GM23248 (cell line): ENCODE measurements around the gene MAFF. TPM values are rescaled to one million over a fixed set of nuclear protein-coding genes. Genes with fewer than 3 reads are reported as not detected.

ENCODE experiments used
- DNase-seq: peaks from one replicate; pipeline ENCODE4 v3.0.0-alpha.2; 2015
- H2AFZ ChIP-seq: fragments of 200-600 bp; sonication (generic); 2 replicates; pipeline ENCODE4 v1.6.1; 2016; ENCODE audit warnings: antibody characterized with exemption
- H3F3A ChIP-seq: fragments of 200-600 bp; sonication (generic); 2 replicates; pipeline ENCODE4 v1.6.1; 2016; ENCODE audit warnings: mild to moderate bottlenecking, antibody characterized with exemption, mixed run types; ENCODE audit not compliant: insufficient read depth
- H3K27ac ChIP-seq: fragments of 200-600 bp; sonication (generic); 2 replicates; pipeline ENCODE4 v1.5.1; 2016; ENCODE audit warnings: mild to moderate bottlenecking
- H3K27me3 ChIP-seq: fragments of 200-600 bp; sonication (generic); replicated peaks from 2 replicates; pipeline ENCODE4 v1.6.1; 2016; ENCODE audit warnings: mild to moderate bottlenecking; ENCODE audit not compliant: insufficient read depth
- H3K36me3 ChIP-seq: fragments of 200-600 bp; sonication (generic); 2 replicates; pipeline ENCODE4 v1.6.1; 2016; ENCODE audit warnings: low read depth, mild to moderate bottlenecking
- H3K4me1 ChIP-seq: fragments of 200-600 bp; sonication (generic); 2 replicates; pipeline ENCODE4 v1.6.1; 2016; ENCODE audit warnings: mild to moderate bottlenecking; ENCODE audit not compliant: insufficient read depth
- H3K4me2 ChIP-seq: fragments of 200-600 bp; sonication (generic); one replicate; pipeline ENCODE4 v1.6.1; 2016; ENCODE audit warnings: mild to moderate bottlenecking; ENCODE audit not compliant: unreplicated experiment
- H3K4me3 ChIP-seq: fragments of 200-600 bp; sonication (generic); 2 replicates; pipeline ENCODE4 v1.5.1; 2016; ENCODE audit warnings: mild to moderate bottlenecking
- H3K79me2 ChIP-seq: fragments of 200-600 bp; sonication (generic); 2 replicates; pipeline ENCODE4 v1.6.1; 2016; ENCODE audit warnings: mild to moderate bottlenecking; ENCODE audit not compliant: insufficient read depth
- H3K9ac ChIP-seq: fragments of 200-600 bp; sonication (generic); 2 replicates; pipeline ENCODE4 v1.6.1; 2016; ENCODE audit warnings: mild to moderate bottlenecking
- H3K9me2 ChIP-seq: fragments of 200-600 bp; sonication (generic); 2 replicates; pipeline ENCODE4 v1.6.1; 2016; ENCODE audit warnings: mixed run types, mild to moderate bottlenecking, moderate library complexity; ENCODE audit not compliant: insufficient read depth
- H3K9me3 ChIP-seq: fragments of 200-600 bp; sonication (generic); one replicate; pipeline ENCODE4 v1.6.1; 2017; ENCODE audit warnings: low read depth
- H4K20me1 ChIP-seq: fragments of 200-600 bp; sonication (generic); 2 replicates; pipeline ENCODE4 v1.6.0; 2016; ENCODE audit not compliant: insufficient read depth
- EZH2 ChIP-seq: fragments of 200-600 bp; sonication (generic); IDR thresholded peaks from 2 replicates; pipeline ENCODE4 v1.6.1; 2018; ENCODE audit warnings: antibody characterized with exemption, mild to moderate bottlenecking; ENCODE audit not compliant: insufficient read depth, poor library complexity, severe bottlenecking
- EZH2phosphoT487 ChIP-seq: fragments of 200-600 bp; sonication (generic); IDR thresholded peaks from 2 replicates; pipeline ENCODE4 v1.6.1; 2018; ENCODE audit warnings: antibody characterized with exemption, moderate library complexity, mild to moderate bottlenecking, low read depth; ENCODE audit not compliant: insufficient read depth
- WGBS, 2 experiments: methylation state at CpG; one replicate each; pipeline ENCODE4 v1.1.6; 2015 to 2017; ENCODE audit warnings: low lambda C conversion rate in 2 of 2, low coverage in 1 of 2; ENCODE audit errors: missing lambda C conversion rate in 2 of 2; 5-methylcytosine and 5-hydroxymethylcytosine counted together
- in situ Hi-C: fragments of 300-500 bp; cut with MboI; formaldehyde crosslinking; loops from 2 replicates; pipeline ENCODE4 v1.15.0; 2020
- polyA plus RNA-seq: library from polyadenylated mRNA; unstranded; fragments of >200 nt; fragmentation: Nextera tagmentation; extraction: Ambion mirVana; gene quantifications from 2 replicates; pipeline ENCODE4 v1.2.1, GENCODE V29; 2016
- total RNA-seq: library from RNA; depleted of rRNA; stranded (reverse); fragments of >200 nt; shearing (Covaris generic); gene quantifications from 2 replicates; pipeline ENCODE4 v1.2.3, GENCODE V29; 2014

Gene MAFF
- total and polyA plus RNA-seq, 2 experiments from 2014 or later: 34.6 to 68.1 TPM

DNA sequence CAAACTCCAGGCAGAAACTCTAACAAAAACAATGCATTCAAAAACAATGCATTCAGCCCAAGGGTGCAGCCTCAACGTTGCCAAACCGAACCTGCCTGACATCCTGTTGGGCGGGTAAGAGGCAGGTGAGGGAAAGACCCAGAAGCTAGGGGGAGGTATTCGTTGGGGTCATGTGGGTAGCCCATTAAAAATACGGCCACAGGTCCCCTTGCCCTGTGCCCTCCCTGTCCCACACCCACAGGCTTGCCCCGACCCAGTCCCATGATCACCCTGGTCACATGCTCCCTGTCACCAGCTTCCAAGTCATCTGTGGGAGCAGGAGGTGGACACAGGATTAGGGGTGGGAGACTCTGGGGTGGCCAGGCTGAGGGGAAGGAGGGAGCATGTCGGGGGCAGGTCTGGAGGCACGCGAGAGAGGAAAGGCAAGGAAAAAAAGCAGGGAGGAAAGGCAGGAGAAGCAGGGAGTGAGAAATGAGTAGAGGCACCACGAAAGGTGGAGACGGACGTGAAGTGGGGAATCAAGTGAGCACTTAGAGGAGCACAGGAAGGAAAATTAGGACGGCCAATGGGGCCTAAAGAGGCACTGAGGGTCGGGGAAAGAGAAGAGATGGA lies 20.8 kb upstream of the MAFF start:
- H3K4me3 ChIP-seq: peak overlapping the region; percentile 76
- peak overlapping the region; percentile 90 for H3K9ac ChIP-seq
- H3K36me3 ChIP-seq: no peaks in the 10 kb centered on the region
- H2AFZ ChIP-seq: peak overlapping the region; percentile 73
- no peaks in the 10 kb centered on the region for H3K9me2 ChIP-seq
- peaks cover 35% of the 10 kb centered on the region for H3F3A ChIP-seq
- 13% methylated on average over 14 of the region's 14 CpGs for WGBS, 2 experiments
- no peaks in the 10 kb centered on the region for H3K27me3 ChIP-seq
- H3K27ac ChIP-seq: peak overlapping the region; percentile 88
- H3K79me2 ChIP-seq: no peaks in the 10 kb centered on the region
- H3K4me2 ChIP-seq: peak overlapping the region; percentile 74
- DNase-seq: peak; percentile 33
- in situ Hi-C loops: no loop called here
- no peaks in the 10 kb centered on the region for H4K20me1 ChIP-seq
- H3K9me3 ChIP-seq: no peaks in the 10 kb centered on the region
- TF ChIP-seq EZH2 (no peak), EZH2phosphoT487 (no peak)
- peaks cover 36% of the 10 kb centered on the region for H3K4me1 ChIP-seq

DNA sequence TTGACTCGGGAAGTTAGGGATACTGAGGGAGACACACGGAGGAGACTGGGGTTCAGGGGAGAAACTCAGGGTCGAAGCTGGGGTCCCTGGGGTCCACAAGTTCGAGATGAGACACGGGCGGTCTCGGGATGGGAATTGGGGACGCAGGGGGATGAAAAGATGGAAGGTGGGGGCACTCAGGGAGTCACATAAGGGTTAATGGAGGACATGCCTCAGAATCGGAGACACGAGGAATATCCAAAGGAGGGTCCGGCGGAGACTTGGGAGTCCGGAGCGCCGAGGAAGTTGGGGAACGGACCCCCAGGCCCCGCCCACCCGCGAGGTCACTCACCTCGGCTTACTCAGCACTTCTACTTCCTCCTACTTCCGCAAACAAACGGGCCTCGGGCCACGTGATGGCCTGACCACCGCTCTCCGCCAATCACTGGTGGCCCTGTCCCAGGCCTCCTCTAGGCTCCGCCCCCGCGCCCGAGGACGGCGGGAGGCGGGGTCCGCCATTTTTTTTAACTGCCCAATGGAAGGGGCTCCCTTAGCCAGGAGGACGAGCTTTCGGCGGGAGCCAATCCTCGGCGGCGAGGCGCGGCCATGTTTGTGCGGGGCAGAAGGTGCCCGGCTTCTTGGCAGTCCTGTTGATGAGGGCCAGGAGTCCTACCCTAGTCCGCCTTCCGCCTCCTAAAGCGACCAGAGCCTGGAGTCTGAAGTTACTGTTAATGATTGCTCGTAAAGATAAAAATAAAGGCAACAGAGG lies 20.2 kb upstream of the MAFF start, which contains the start of gene PLA2G6:
Gene PLA2G6 (minus strand): TSS at position 378 of the 748 bp plus-strand sequence. CDS start 12,404 bp downstream, outside the sequence.
- Histone ChIP-seq H3F3A (peaks cover 35% of the 10 kb centered on the region), H3K36me3 (no peaks in the 10 kb centered on the region), H3K4me2 (peak within 1 kb of the TSS; percentile 74), H3K4me3 (peak within 1 kb of the TSS; percentile 76), H2AFZ (peak within 1 kb of the TSS; percentile 90), H3K27ac (peak within 1 kb of the TSS; percentile 88), H3K9me2 (no peaks in the 10 kb centered on the region), H4K20me1 (no peaks in the 10 kb centered on the region), H3K27me3 (no peaks in the 10 kb centered on the region), H3K4me1 (peaks cover 36% of the 10 kb centered on the region), H3K79me2 (no peaks in the 10 kb centered on the region), H3K9ac (peak within 1 kb of the TSS; percentile 90), H3K9me3 (no peaks in the 10 kb centered on the region)
- in situ Hi-C loops: no loop called here
- TF ChIP-seq EZH2: no peak
- TF ChIP-seq EZH2phosphoT487: no peak
- 3 to 5% methylated on average over 37 to 47 of the region's 48 CpGs for WGBS, 2 experiments
- DNase-seq: peak; percentile 100

DNA sequence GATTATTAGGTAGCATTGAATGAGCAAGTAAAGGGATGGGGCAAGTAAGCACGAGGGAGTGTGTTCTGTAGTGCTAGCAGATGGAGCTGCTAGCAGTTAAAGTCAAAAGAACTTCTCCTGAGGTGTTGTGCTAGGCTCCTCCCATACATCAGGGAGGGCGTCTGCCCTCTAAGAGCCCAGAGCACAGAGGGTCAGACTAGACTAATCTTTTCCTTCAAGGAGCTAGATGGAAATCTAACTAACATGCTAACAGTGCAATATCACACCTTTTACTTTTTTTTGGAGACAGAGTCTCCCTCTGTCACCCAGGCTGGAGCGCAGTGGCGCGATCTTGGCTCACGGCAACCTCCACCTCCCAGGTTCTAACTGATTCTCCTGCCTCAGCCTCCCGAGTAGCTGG lies 17.0 kb upstream of the MAFF start:
- TF ChIP-seq EZH2phosphoT487: no peak
- no peak for TF ChIP-seq EZH2
- Histone ChIP-seq H3K79me2 (no peaks in the 10 kb centered on the region), H3K4me2 (no peak overlapping the region), H4K20me1 (no peaks in the 10 kb centered on the region), H3K9me2 (no peaks in the 10 kb centered on the region), H3K36me3 (no peaks in the 10 kb centered on the region), H3K4me1 (peaks cover 15% of the 10 kb centered on the region), H3K9ac (no peak overlapping the region), H3F3A (peaks cover 14% of the 10 kb centered on the region), H3K27ac (no peak overlapping the region), H3K4me3 (no peak overlapping the region), H3K9me3 (no peaks in the 10 kb centered on the region), H2AFZ (no peak overlapping the region), H3K27me3 (no peaks in the 10 kb centered on the region)
- WGBS, 2 experiments: 62 to 64% methylated on average over 7 of the region's 7 CpGs
- in situ Hi-C loops: no loop called here
- DNase-seq: no peak

DNA sequence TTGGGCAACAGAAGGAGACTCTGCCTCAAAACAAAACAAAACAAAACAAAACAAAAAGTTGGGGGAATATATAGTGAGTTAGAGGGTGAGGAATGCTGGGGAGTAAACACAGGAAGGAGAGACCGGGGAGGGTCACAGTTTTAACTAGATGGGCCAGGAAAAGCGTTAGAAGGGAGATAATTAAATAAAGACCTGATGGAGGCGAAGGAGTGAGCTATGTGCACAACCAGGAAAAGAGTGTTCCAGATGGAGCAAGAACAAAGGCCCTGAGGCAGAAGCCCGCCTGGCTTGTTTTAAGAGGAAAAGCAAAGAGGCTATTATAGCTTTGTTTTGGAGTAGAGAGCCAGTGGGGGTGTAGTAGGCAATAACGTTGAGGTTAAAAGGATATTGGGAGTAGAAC lies 15.4 kb upstream of the MAFF start:
- Histone ChIP-seq H3K9me3 (no peaks in the 10 kb centered on the region), H3K4me1 (no peaks in the 10 kb centered on the region), H4K20me1 (no peaks in the 10 kb centered on the region), H3K79me2 (no peaks in the 10 kb centered on the region), H2AFZ (peak overlapping the region; percentile 41; the same call in 1 of the 2 replicates), H3K36me3 (no peaks in the 10 kb centered on the region), H3K9ac (no peak overlapping the region), H3F3A (no peaks in the 10 kb centered on the region), H3K4me2 (no peak overlapping the region), H3K9me2 (no peaks in the 10 kb centered on the region), H3K27me3 (no peaks in the 10 kb centered on the region), H3K4me3 (no peak overlapping the region), H3K27ac (no peak overlapping the region)
- TF ChIP-seq EZH2: no peak
- no peak for TF ChIP-seq EZH2phosphoT487
- 33 to 37% methylated on average over 5 of the region's 5 CpGs for WGBS, 2 experiments
- in situ Hi-C loops: no loop called here
- no peak for DNase-seq
